CD4-positive, alpha-beta T cell (primary cell): ENCODE results near the gene TENT4B. TPM values are rescaled to one million over a fixed set of nuclear protein-coding genes. Genes with fewer than 3 reads are reported as not detected.

Experiments used
- ATAC-seq: fragments of 200-7000 bp; cut with Tn5 transposase; one replicate; pipeline ENCODE4 v1.10.0; 2022; ENCODE audit warnings: mild to moderate bottlenecking; ENCODE audit not compliant: poor library complexity
- CTCF ChIA-PET: fragments of 350-600 bp; sonication (Branson Sonifier 250); formaldehyde crosslinking; loops from one replicate; lab custom pipeline; 2021; ENCODE audit warnings: antibody characterized with exemption, inconsistent platforms; lab: Charles Lee
- POLR2A ChIA-PET: fragments of 350-600 bp; sonication (Branson Sonifier 250); formaldehyde crosslinking; loops from one replicate; lab custom pipeline; 2021; ENCODE audit warnings: antibody characterized with exemption, inconsistent platforms; lab: Charles Lee
- DNase-seq, 14 experiments: peaks; one replicate each; pipeline ENCODE4 v3.0.0-alpha.2; 2013 to 2020; ENCODE audit warnings: mixed read lengths in 2 of 14
- H3K27ac ChIP-seq, 2 donors: one replicate each; pipeline versions ENCODE4 v1.5.1 to v1.7.0; 2013; ENCODE audit warnings: low read length in 2 of 2, low read depth in 1 of 2, mild to moderate bottlenecking in 1 of 2
- H3K27me3 ChIP-seq, 2 experiments: 1 replicate in 1 of 2; 2 replicates in 1 of 2; pipeline versions ENCODE4 v1.6.1 to v1.7.0; 2013; ENCODE audit warnings: low read length in 2 of 2, control low read depth in 1 of 2, mild to moderate bottlenecking in 1 of 2, moderate library complexity in 1 of 2; ENCODE audit not compliant: insufficient read depth in 2 of 2, control insufficient read depth in 1 of 2
- H3K36me3 ChIP-seq: one replicate; pipeline ENCODE4 v1.6.1; 2013; ENCODE audit warnings: low read length, control low read depth; ENCODE audit not compliant: insufficient read depth
- H3K4me1 ChIP-seq: one replicate; pipeline ENCODE4 v1.6.1; 2013; ENCODE audit warnings: low read length, control low read depth; ENCODE audit not compliant: insufficient read depth
- H3K4me3 ChIP-seq: one replicate; pipeline ENCODE4 v1.5.1; 2013; ENCODE audit warnings: mild to moderate bottlenecking, low read length, moderate library complexity
- H3K9me3 ChIP-seq, 2 experiments: 1 replicate in 1 of 2; 2 replicates in 1 of 2; pipeline versions ENCODE4 v1.6.1 to v1.7.0; 2013; ENCODE audit warnings: low read length in 2 of 2, mild to moderate bottlenecking in 2 of 2, control low read depth in 1 of 2, moderate library complexity in 1 of 2; ENCODE audit not compliant: control insufficient read depth in 1 of 2, insufficient read depth in 1 of 2
- H3K27ac Mint-ChIP-seq: one replicate; pipeline ENCODE4 v1.8.0; 2020; ENCODE audit warnings: mixed read lengths
- H3K27me3 Mint-ChIP-seq: one replicate; pipeline ENCODE4 v1.8.0; 2021; ENCODE audit warnings: mixed read lengths
- H3K36me3 Mint-ChIP-seq: one replicate; pipeline ENCODE4 v1.8.0; 2021; ENCODE audit warnings: low read depth, mixed read lengths
- H3K4me1 Mint-ChIP-seq: one replicate; pipeline ENCODE4 v1.8.0; 2021; ENCODE audit warnings: low read depth, mixed read lengths
- H3K4me3 Mint-ChIP-seq: one replicate; pipeline ENCODE4 v1.8.0; 2020; ENCODE audit warnings: mild to moderate bottlenecking, mixed read lengths
- H3K9me3 Mint-ChIP-seq: one replicate; pipeline ENCODE4 v1.8.0; 2020; ENCODE audit warnings: mixed read lengths
- intact Hi-C, 2 experiments: fragments of 100-400 bp; cut with DNase I in 1 of 2; cut with micrococcal nuclease in 1 of 2; formaldehyde crosslinking; loops; one replicate each; pipeline versions ENCODE4 v1.15.1 to v1.9.0; 2023 to 2025; cut with DNase I, micrococcal nuclease
- total RNA-seq, 174 experiments: library from RNA in 2 of 174; stranded (reverse) in 2 of 174; gene quantifications; one replicate each; pipeline ENCODE4 v1.2.3 and lab custom pipeline; 2021 to 2026
- TF ChIP-seq, protein P1 (sequence below): fragments of 200-600 bp; IDR thresholded peaks from one replicate; pipeline ENCODE4 v1.8.0; 2022; ENCODE audit warnings: antibody characterized with exemption, mild to moderate bottlenecking

TENT4B gene
- total RNA-seq, 2 experiments from 2014 or later, result 32.9 to 35.0 TPM

DNA sequence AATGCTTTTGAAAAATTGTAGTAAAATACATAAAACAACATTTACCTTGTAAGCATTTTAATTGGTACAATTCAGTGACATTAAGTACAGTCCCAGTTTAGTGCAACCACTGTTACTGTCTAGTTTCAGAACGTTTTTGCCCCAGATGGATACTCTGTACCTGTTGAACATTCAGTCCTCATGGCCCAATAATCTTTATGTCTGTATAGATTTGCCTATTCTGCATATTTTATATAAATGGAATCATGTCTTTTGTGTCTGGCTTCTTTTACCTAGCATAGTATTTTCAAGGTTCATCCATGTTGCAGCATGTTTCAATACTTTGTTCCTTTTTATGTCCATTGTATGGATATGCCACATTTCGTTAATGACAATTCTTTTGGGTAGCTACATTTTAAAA lies 37.2 kb downstream of the TENT4B start:
- no peak for DNase-seq
- POLR2A ChIA-PET, result no interaction called here

DNA sequence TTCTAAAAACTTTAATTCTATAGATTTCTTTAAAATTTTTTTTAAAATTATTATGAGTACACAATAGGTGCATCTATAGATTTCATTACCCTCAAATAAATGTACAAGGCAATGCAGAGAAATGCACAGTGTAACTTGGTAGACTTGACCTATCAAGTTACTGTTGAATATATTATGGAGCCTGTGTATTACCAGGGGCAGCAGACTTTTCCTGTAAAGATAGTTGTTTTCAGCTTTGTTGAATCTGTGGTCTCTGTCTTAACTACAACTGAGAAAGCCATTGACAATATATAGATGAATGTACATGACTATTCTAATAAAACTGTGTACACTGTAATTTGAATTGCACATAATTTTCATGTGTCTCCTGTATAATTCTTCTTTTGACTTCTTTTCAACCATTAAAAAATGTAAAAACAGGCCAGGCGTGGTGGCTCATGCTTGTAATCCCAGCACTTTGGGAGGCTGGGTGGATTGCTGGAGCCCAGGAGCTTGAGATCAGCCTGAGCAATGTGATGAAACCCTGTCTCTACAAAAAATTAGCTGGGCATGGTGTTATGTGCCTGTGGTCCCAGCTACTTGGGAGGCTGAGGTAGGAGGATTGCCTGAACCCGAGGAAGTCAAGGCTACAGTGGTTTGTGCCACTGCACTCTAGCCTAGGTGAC lies 39.4 kb downstream of the TENT4B start:
- no peak overlapping the region for H3K27ac Mint-ChIP-seq
- POLR2A ChIA-PET, result interaction anchor here (1.1 kb wide), 1 partner anchor 41 kb away, joined by 4 read pairs; no protein-coding TSS in a partner anchor
- intact Hi-C loops, result no loop called here

More for the DNA sequence above, 37.2 kb downstream of the TENT4B start:
- Histone ChIP-seq H3K9me3 (no peaks in the 10 kb centered on the region), H3K4me3 (no peak overlapping the region), H3K27me3 (no peaks in the 10 kb centered on the region), H3K27ac (no peak overlapping the region), H3K36me3 (no peaks in the 10 kb centered on the region), H3K4me1 (peaks cover 13% of the 10 kb centered on the region)
- CTCF ChIA-PET, result no interaction called here
- H3K9me3 Mint-ChIP-seq, result no peaks in the 10 kb centered on the region
- peaks cover 66% of the 10 kb centered on the region for H3K4me1 Mint-ChIP-seq
- TF ChIP-seq, protein P1, sequence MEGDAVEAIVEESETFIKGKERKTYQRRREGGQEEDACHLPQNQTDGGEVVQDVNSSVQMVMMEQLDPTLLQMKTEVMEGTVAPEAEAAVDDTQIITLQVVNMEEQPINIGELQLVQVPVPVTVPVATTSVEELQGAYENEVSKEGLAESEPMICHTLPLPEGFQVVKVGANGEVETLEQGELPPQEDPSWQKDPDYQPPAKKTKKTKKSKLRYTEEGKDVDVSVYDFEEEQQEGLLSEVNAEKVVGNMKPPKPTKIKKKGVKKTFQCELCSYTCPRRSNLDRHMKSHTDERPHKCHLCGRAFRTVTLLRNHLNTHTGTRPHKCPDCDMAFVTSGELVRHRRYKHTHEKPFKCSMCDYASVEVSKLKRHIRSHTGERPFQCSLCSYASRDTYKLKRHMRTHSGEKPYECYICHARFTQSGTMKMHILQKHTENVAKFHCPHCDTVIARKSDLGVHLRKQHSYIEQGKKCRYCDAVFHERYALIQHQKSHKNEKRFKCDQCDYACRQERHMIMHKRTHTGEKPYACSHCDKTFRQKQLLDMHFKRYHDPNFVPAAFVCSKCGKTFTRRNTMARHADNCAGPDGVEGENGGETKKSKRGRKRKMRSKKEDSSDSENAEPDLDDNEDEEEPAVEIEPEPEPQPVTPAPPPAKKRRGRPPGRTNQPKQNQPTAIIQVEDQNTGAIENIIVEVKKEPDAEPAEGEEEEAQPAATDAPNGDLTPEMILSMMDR, result no peak
- peaks cover 9% of the 10 kb centered on the region for H3K36me3 Mint-ChIP-seq
- no peak overlapping the region for H3K4me3 Mint-ChIP-seq
- no peaks in the 10 kb centered on the region for H3K27me3 Mint-ChIP-seq
- no peak for ATAC-seq
- H3K27ac Mint-ChIP-seq, result peak overlapping the region; percentile 12
- intact Hi-C loops, result no loop called here

DNA sequence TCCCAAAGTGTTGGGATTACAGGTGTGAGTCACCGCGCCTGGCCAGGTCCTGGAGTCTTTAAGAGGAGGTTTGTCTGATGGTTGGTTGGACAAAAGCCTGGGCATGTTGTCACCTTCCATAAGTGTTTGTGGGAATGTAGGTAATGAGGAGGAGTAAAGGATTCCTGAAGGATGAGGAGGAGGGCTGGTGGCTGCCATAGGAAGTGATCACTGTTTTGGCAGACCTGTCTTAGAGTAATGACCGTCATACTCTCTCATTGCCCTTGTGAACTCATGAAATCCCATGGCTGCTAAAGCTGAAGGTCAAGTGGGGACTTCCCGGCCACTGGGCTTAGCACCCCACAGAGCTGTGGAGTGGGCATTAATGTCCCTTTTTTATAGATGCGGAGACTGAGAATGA lies 40.5 kb downstream of the TENT4B start:
- H3K27ac Mint-ChIP-seq, result peak overlapping the region; percentile 49
- peaks cover 17% of the 10 kb centered on the region for H3K4me1 ChIP-seq
- TF ChIP-seq, protein P1, result no peak
- ATAC-seq (no peak), DNase-seq (no peak)
- no peak overlapping the region for H3K4me3 ChIP-seq
- no peak overlapping the region for H3K4me3 Mint-ChIP-seq
- no peaks in the 10 kb centered on the region for H3K9me3 ChIP-seq
- H3K4me1 Mint-ChIP-seq, result peaks cover 64% of the 10 kb centered on the region
- ChIA-PET CTCF (no interaction called here), POLR2A (interaction anchor here (1.1 kb wide), 1 partner anchor 42 kb away, joined by 4 read pairs; no protein-coding TSS in a partner anchor)
- intact Hi-C loops, result no loop called here
- H3K36me3 ChIP-seq, result no peaks in the 10 kb centered on the region
- no peaks in the 10 kb centered on the region for H3K27me3 Mint-ChIP-seq
- no peaks in the 10 kb centered on the region for H3K27me3 ChIP-seq
- H3K36me3 Mint-ChIP-seq, result peaks cover 4% of the 10 kb centered on the region
- no peak overlapping the region for H3K27ac ChIP-seq
- H3K9me3 Mint-ChIP-seq, result no peaks in the 10 kb centered on the region

More for the DNA sequence above, 39.4 kb downstream of the TENT4B start:
- Mint-ChIP-seq H3K36me3 (peaks cover 4% of the 10 kb centered on the region), H3K27me3 (no peaks in the 10 kb centered on the region), H3K4me1 (peaks cover 69% of the 10 kb centered on the region), H3K9me3 (no peaks in the 10 kb centered on the region), H3K4me3 (no peak overlapping the region)
- no peak overlapping the region for H3K4me3 ChIP-seq
- H3K36me3 ChIP-seq, result no peaks in the 10 kb centered on the region
- no peaks in the 10 kb centered on the region for H3K27me3 ChIP-seq
- H3K27ac ChIP-seq, result no peak overlapping the region
- H3K9me3 ChIP-seq, result no peaks in the 10 kb centered on the region
- ATAC-seq (no peak), DNase-seq (no peak)
- peaks cover 23% of the 10 kb centered on the region for H3K4me1 ChIP-seq
- TF ChIP-seq, protein P1, result no peak
- CTCF ChIA-PET, result interaction anchor here (0.9 kb wide), 1 partner anchor 21 kb away, joined by 3 read pairs; no protein-coding TSS in a partner anchor
